ENCODE data around the gene UBE2I.

The UBE2I gene

DNA sequence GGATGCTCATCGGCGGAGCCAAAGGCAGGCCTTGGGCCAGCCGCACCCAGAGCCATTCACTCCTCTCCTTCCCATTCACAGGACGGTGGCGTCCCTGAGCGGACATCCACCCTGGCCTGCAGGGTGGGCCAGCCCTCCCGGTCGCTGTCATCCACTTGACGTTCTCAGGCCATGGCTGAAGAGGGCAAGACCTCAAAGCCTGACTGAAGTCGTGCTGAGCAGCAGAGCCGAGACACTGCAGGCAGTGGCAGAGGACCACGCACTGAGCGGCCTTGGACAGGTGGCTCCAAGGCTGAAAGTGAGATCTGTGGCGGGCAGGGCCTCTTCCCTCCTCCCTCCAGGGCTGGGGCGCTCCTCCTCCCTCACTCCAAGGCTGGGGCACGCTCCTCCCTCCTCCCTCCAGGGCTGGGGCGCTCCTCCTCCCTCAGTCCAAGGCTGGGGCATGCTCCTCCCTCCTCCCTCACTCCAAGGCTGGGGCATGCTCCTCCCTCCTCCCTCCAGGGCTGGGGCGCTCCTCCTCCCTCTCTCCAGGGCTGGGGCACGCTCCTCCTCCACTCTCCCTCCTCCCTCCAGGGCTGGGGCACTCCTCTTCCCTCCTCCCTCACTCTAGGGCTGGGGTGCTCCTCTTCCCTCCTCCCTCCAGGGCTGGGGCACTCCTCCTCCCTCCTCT, 66.4 kb downstream of the UBE2I start:
- Histone ChIP-seq H3K4me3 (ENCODE audit: low read depth in 1 of 2, low read length in 1 of 2) (no peak overlapping the region), H3K9me3 (no peaks in the 10 kb centered on the region), H3K27me3 (peaks cover 16% of the 10 kb centered on the region), H3K36me3 (peaks cover 73% of the 10 kb centered on the region), H3K27ac (no peak overlapping the region), H3K4me1 (ENCODE audit: control insufficient read depth in 1 of 2, insufficient read depth in 1 of 2, low read depth in 1 of 2, low read length in 1 of 2) (peaks cover 8 to 21% of the 10 kb centered on the region in 2 experiments)
- TF ChIP-seq, protein P1, sequence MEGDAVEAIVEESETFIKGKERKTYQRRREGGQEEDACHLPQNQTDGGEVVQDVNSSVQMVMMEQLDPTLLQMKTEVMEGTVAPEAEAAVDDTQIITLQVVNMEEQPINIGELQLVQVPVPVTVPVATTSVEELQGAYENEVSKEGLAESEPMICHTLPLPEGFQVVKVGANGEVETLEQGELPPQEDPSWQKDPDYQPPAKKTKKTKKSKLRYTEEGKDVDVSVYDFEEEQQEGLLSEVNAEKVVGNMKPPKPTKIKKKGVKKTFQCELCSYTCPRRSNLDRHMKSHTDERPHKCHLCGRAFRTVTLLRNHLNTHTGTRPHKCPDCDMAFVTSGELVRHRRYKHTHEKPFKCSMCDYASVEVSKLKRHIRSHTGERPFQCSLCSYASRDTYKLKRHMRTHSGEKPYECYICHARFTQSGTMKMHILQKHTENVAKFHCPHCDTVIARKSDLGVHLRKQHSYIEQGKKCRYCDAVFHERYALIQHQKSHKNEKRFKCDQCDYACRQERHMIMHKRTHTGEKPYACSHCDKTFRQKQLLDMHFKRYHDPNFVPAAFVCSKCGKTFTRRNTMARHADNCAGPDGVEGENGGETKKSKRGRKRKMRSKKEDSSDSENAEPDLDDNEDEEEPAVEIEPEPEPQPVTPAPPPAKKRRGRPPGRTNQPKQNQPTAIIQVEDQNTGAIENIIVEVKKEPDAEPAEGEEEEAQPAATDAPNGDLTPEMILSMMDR (IDR thresholded peaks at IDR 0.05) = no peak
